ENCODE data around the gene CDCP2. TPM values are rescaled to one million over a fixed set of nuclear protein-coding genes. Genes with fewer than 3 reads are reported as not detected.

The CDCP2 gene
- total and polyA plus RNA-seq, 2 donors (not counting 1 experiment from before 2014, with no cell fraction given) = 0.25 TPM; not detected in 1

GRCh38 chr1:54163051-54163450 is 10.3 kb upstream of the CDCP2 start:
- no peak overlapping the region for H3K9ac ChIP-seq (ENCODE audit: low read length)
- POLR2A ChIA-PET = no interaction called here
- no peaks in the 10 kb centered on the region for H3K27me3 Mint-ChIP-seq
- H3K27me3 ChIP-seq (replicated peaks in 1 of 4; ENCODE audit: control extremely low read depth in 1 of 4, control insufficient read depth in 3 of 4, insufficient read depth in 4 of 4, low read length in 3 of 4) = no peaks in the 10 kb centered on the region
- H3K4me3 Mint-ChIP-seq = no peak overlapping the region
- H3K36me3 ChIP-seq (replicated peaks in 1 of 2; ENCODE audit: control extremely low read depth in 1 of 2, control insufficient read depth in 1 of 2, extremely low read depth in 1 of 2, insufficient read depth in 2 of 2, low read length in 1 of 2) = no peaks in the 10 kb centered on the region
- no peaks in the 10 kb centered on the region for H4K20me1 ChIP-seq (ENCODE audit: control insufficient read depth, insufficient read depth, low read length, poor library complexity, severe bottlenecking)
- H2AFZ ChIP-seq (ENCODE audit: insufficient read depth, low read depth, low read length, poor library complexity, severe bottlenecking) = no peak overlapping the region
- TF ChIP-seq CTCF (IDR thresholded peaks at IDR 0.05) (no peak), EZH2 (IDR thresholded peaks at IDR 0.05; ENCODE audit: borderline replicate concordance, insufficient read depth, low read depth, low read length, poor library complexity, severe bottlenecking) (no peak)
- no peak overlapping the region for H3K4me2 ChIP-seq (replicated peaks; ENCODE audit: low read depth, low read length, poor library complexity, severe bottlenecking)
- intact Hi-C loops (cut with micrococcal nuclease) = no loop called here
- no peak for DNase-seq
- H3K27ac Mint-ChIP-seq = no peak overlapping the region
- no peaks in the 10 kb centered on the region for H3K79me2 ChIP-seq (ENCODE audit: control insufficient read depth, insufficient read depth, low read length)
- no peak for ATAC-seq (ENCODE audit: low read depth)
- 100% methylated on average over 2 of the region's 3 CpGs for WGBS (ENCODE audit: insufficient coverage)
- no peaks in the 10 kb centered on the region for H3K9me3 Mint-ChIP-seq (ENCODE audit: insufficient read depth)
- no peaks in the 10 kb centered on the region for H3K4me1 Mint-ChIP-seq
- H3K4me1 ChIP-seq (ENCODE audit: control insufficient read depth in 2 of 2, insufficient read depth in 2 of 2, low read length in 2 of 2) = no peaks in the 10 kb centered on the region
- H3K4me3 ChIP-seq (ENCODE audit: control extremely low read depth in 1 of 5, extremely low read depth in 1 of 5, insufficient read depth in 1 of 5, low read depth in 2 of 5, low read length in 4 of 5) = no peak overlapping the region
- no peaks in the 10 kb centered on the region for H3K9me3 ChIP-seq (ENCODE audit: control extremely low read depth in 1 of 3, control insufficient read depth in 2 of 3, insufficient read depth in 1 of 3, low read length in 2 of 3)
- CTCF ChIA-PET = no interaction called here
- no peak overlapping the region for H3K27ac ChIP-seq (ENCODE audit: low read length in 2 of 2)

- no peak overlapping the region for H3K27ac Mint-ChIP-seq
These were observed 8.8 kb upstream of the CDCP2 start for GRCh38 chr1:54161495-54162168.

More at GRCh38 chr1:54161495-54162168, 8.8 kb upstream of the CDCP2 start:
- H3K79me2 ChIP-seq (ENCODE audit: control insufficient read depth, insufficient read depth, low read length) = no peaks in the 10 kb centered on the region
- no peak overlapping the region for H3K4me3 ChIP-seq (ENCODE audit: control extremely low read depth in 1 of 5, extremely low read depth in 1 of 5, insufficient read depth in 1 of 5, low read depth in 2 of 5, low read length in 4 of 5)
- no peak overlapping the region for H3K4me3 Mint-ChIP-seq
- CTCF ChIA-PET = no interaction called here
- no peak overlapping the region for H3K27ac ChIP-seq (ENCODE audit: low read length in 2 of 2)
- TF ChIP-seq EZH2 (IDR thresholded peaks at IDR 0.05; ENCODE audit: borderline replicate concordance, insufficient read depth, low read depth, low read length, poor library complexity, severe bottlenecking) = no peak
- TF ChIP-seq CTCF (IDR thresholded peaks at IDR 0.05) = no peak
- POLR2A ChIA-PET = no interaction called here
- H3K27me3 Mint-ChIP-seq = no peaks in the 10 kb centered on the region
- ATAC-seq (ENCODE audit: low read depth) (no peak), DNase-seq (no peak)
- H3K27me3 ChIP-seq (replicated peaks in 1 of 4; ENCODE audit: control extremely low read depth in 1 of 4, control insufficient read depth in 3 of 4, insufficient read depth in 4 of 4, low read length in 3 of 4) = no peaks in the 10 kb centered on the region
- H3K4me1 Mint-ChIP-seq = no peaks in the 10 kb centered on the region
- no peak overlapping the region for H2AFZ ChIP-seq (ENCODE audit: insufficient read depth, low read depth, low read length, poor library complexity, severe bottlenecking)
- H3K9me3 ChIP-seq (ENCODE audit: control extremely low read depth in 1 of 3, control insufficient read depth in 2 of 3, insufficient read depth in 1 of 3, low read length in 2 of 3) = no peaks in the 10 kb centered on the region
- no peak overlapping the region for H3K9ac ChIP-seq (ENCODE audit: low read length)
- intact Hi-C loops (cut with micrococcal nuclease) = no loop called here
- H3K4me1 ChIP-seq (ENCODE audit: control insufficient read depth in 2 of 2, insufficient read depth in 2 of 2, low read length in 2 of 2) = no peaks in the 10 kb centered on the region
- H3K9me3 Mint-ChIP-seq (ENCODE audit: insufficient read depth) = no peaks in the 10 kb centered on the region
- WGBS (ENCODE audit: insufficient coverage) = 98% methylated on average over 5 of the region's 6 CpGs
- no peak overlapping the region for H3K4me2 ChIP-seq (replicated peaks; ENCODE audit: low read depth, low read length, poor library complexity, severe bottlenecking)
- H4K20me1 ChIP-seq (ENCODE audit: control insufficient read depth, insufficient read depth, low read length, poor library complexity, severe bottlenecking) = no peaks in the 10 kb centered on the region
- no peaks in the 10 kb centered on the region for H3K36me3 ChIP-seq (replicated peaks in 1 of 2; ENCODE audit: control extremely low read depth in 1 of 2, control insufficient read depth in 1 of 2, extremely low read depth in 1 of 2, insufficient read depth in 2 of 2, low read length in 1 of 2)
